Fibroblast of skin of abdomen (primary cell): ENCODE results near the gene CERS6.

Experiments used
- DNase-seq: peaks from one replicate; pipeline ENCODE4 v3.0.0-alpha.2; 2013

The CERS6 gene

GRCh38 chr2:168573128-168573903 is 117.2 kb downstream of the CERS6 start:
- DNase-seq, result peak; percentile 59

- no peak for DNase-seq
These were observed 119.0 kb downstream of the CERS6 start for GRCh38 chr2:168574856-168575630.

GRCh38 chr2:168577885-168578284 is 121.8 kb downstream of the CERS6 start:
- no peak for DNase-seq

- peak; percentile 52 for DNase-seq
These were observed 127.1 kb downstream of the CERS6 start for GRCh38 chr2:168583064-168583709.

- DNase-seq, result peak; percentile 64
These were observed 127.8 kb downstream of the CERS6 start for GRCh38 chr2:168583710-168584521.

- no peak for DNase-seq
These were observed 128.8 kb downstream of the CERS6 start for GRCh38 chr2:168584911-168585310.

GRCh38 chr2:168585700-168586099 is 129.6 kb downstream of the CERS6 start:
- DNase-seq, result no peak

GRCh38 chr2:168587307-168587706 is 131.2 kb downstream of the CERS6 start:
- DNase-seq, result no peak

GRCh38 chr2:168589236-168590211 is 133.5 kb downstream of the CERS6 start:
- DNase-seq, result no peak

GRCh38 chr2:168592181-168592831 is 136.2 kb downstream of the CERS6 start:
- no peak for DNase-seq

GRCh38 chr2:168593713-168594112 is 137.6 kb downstream of the CERS6 start:
- DNase-seq, result no peak

GRCh38 chr2:168594778-168595177 is 138.7 kb downstream of the CERS6 start:
- no peak for DNase-seq

- no peak for DNase-seq
These were observed 141.0 kb downstream of the CERS6 start for GRCh38 chr2:168596881-168597655.

GRCh38 chr2:168599738-168600137 is 143.7 kb downstream of the CERS6 start:
- DNase-seq, result no peak

- no peak for DNase-seq
These were observed 144.9 kb downstream of the CERS6 start for GRCh38 chr2:168600949-168601348.

- no peak for DNase-seq
These were observed 145.7 kb downstream of the CERS6 start for GRCh38 chr2:168601741-168602140.

- DNase-seq, result no peak
These were observed 146.3 kb downstream of the CERS6 start for GRCh38 chr2:168602379-168602778.

- no peak for DNase-seq
These were observed 146.9 kb downstream of the CERS6 start for GRCh38 chr2:168602846-168603401.

- DNase-seq, result peak; percentile 46
These were observed 147.4 kb downstream of the CERS6 start for GRCh38 chr2:168603439-168603961.
